GM19397 (cell line): ENCODE measurements around the gene PGM1.

Experiments used
- ATAC-seq: cut with Tn5 transposase; IDR thresholded peaks from one replicate; pipeline ENCODE4 v1.9.1; 2021; ENCODE audit warnings: mild to moderate bottlenecking, moderate library complexity; ENCODE audit not compliant: unreplicated experiment

PGM1 gene

DNA sequence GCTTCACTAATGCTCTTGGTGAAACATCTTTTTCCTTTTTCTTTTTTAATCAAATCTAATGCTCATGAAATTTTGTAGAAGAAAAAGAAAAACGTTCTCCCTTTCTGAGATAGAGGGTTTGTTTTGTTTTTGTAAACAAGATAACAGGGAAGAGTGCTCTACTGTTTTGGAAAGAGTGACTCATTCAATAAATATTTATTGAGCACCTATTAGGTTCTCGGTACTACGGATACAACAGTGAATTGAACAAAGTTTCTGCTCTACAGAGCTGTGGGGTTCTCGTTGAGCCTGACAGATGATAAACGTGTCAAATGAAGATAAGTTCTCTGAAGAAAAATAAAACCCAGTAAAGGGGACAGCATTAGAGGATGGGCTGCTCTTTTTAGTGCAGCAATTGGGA lies 7.0 kb downstream of the PGM1 start:
- ATAC-seq = no peak

GRCh38 chr1:63601061-63601460 lies 7.8 kb downstream of the PGM1 start:
- no peak for ATAC-seq

GRCh38 chr1:63601463-63601862 lies 8.3 kb downstream of the PGM1 start:
- ATAC-seq = no peak

- no peak for ATAC-seq
Observed at GRCh38 chr1:63601912-63602311, 8.7 kb downstream of the PGM1 start.

DNA sequence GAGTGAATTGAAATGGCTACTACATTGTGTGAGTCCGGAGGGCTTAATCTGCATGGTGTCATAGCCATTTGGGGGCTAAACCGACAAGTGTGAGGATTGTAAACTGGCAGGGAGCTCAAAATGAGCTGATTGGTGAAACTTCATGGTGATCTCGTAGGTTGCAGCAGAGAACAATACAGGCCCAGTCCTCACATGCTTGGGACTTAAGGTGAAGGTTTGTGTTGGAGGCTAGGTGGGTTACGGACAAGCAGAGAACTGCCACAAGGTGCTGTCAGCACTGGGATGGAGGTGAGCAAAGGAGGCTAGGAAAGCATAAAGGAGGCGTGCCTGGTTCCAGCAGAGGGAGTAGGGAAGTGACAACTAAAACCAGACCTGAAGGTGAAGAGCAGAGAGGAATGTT lies 9.4 kb downstream of the PGM1 start:
- no peak for ATAC-seq

- no peak for ATAC-seq
Observed at GRCh38 chr1:63603810-63604209, 10.6 kb downstream of the PGM1 start.

- ATAC-seq = no peak
Observed at GRCh38 chr1:63607322-63607721, 14.1 kb downstream of the PGM1 start.

- no peak for ATAC-seq
Observed at GRCh38 chr1:63611231-63611630, 18.0 kb downstream of the PGM1 start.

- no peak for ATAC-seq
Observed at GRCh38 chr1:63612564-63612963, 19.4 kb downstream of the PGM1 start.

GRCh38 chr1:63612971-63613370 lies 19.8 kb downstream of the PGM1 start:
- ATAC-seq = no peak

GRCh38 chr1:63615768-63616420 lies 22.7 kb downstream of the PGM1 start:
- peak; percentile 59 for ATAC-seq

GRCh38 chr1:63617450-63617849 lies 24.2 kb downstream of the PGM1 start:
- ATAC-seq = no peak

- ATAC-seq = no peak
Observed at GRCh38 chr1:63618011-63618410, 24.8 kb downstream of the PGM1 start.

DNA sequence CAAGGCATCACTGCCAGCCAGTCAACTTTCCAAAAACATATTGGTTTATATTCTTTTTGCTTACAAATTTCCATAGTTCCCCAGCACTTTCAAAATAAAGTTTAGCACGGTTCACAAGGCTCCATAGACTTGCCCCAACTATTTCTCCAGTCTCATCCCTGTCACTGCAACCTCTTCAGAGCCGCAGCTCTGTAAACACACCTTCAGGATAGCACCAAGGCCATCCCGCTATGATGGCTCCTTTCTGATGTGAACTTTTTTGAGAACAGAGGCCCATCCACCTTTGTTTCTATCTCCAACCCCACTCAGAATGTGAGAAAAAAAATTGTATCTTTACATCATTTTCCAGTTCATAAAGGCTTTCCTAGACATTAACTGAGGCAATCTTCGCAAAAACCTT lies 26.3 kb downstream of the PGM1 start:
- no peak for ATAC-seq

DNA sequence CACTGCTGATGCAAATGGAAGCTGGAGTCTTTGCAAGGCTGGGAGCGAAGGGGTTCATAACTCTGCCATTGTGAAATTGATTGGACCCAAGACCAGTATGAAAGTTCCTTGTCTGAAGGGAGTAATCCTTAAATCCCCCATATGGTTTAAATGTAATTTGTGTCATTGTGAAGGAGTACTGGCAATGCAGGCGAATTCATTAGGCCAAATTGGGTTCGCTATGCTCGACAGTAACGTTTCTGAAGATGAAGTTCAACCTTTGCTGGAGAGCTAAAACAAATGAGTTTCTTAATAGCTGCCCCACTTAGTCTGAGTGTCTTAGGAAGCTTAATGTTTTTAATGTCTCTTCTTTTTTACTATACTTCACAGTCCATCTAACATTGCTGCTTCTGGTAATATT lies 27.5 kb downstream of the PGM1 start:
- no peak for ATAC-seq

GRCh38 chr1:63621075-63621474 lies 27.9 kb downstream of the PGM1 start:
- no peak for ATAC-seq

DNA sequence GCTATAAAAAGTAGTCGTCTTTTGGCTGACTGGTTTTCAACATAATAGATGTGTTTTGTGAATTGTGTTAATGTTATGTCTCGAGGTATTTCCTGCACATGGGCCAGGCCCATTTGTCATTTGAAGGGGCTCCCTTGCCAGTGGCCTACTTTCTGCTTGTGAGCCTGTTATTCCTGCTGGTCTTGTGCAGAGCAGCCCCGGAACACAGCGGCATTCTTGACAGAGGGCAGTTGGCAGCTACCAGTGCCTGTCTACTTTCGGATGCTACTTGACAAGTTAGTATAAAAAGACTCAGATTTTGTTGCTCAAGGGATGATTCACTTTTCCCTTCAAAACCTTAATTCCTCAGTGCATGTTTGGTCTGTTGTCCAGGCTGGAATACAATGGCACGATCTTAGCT lies 28.5 kb downstream of the PGM1 start:
- no peak for ATAC-seq

- no peak for ATAC-seq
Observed at GRCh38 chr1:63622849-63623566, 29.8 kb downstream of the PGM1 start.

DNA sequence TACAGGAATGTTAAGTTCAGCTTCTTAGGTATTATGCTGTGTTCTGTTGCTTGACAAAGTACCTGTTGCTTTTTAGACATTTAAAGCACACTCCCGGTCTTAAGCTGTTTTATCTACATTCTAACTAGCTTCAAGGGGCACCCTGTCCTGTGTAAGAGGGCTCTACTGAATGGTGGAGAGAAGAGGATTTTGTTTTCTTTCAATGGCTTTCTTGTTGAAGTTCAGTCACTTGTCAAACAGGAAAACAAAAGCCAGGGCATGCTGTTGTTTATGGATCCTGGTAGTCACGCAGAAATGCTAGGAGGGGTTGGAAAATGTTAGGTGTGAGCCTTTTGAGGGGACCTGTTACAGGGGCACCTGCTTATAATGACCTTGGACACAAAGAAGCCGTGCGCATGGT lies 30.7 kb downstream of the PGM1 start:
- no peak for ATAC-seq

GRCh38 chr1:63624911-63625310 lies 31.7 kb downstream of the PGM1 start:
- no peak for ATAC-seq

DNA sequence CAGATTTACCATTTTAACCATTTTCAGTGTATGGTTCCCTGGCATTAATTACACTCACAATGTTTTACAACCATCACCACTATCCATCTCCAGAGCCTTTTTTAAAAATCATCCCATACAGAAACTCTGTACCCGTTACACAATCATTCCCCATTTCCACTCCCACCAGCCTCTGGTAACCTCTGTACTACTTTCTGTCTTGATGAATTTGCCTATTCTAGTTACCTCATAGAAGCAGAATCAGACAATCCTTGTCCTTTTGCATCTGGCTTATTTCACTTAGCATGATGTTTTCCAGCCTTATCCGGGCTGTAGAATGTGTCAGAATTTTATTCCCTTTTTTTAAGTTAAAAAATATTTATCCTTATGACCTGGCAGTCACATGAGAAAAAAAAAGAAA lies 33.0 kb downstream of the PGM1 start:
- ATAC-seq = no peak

DNA sequence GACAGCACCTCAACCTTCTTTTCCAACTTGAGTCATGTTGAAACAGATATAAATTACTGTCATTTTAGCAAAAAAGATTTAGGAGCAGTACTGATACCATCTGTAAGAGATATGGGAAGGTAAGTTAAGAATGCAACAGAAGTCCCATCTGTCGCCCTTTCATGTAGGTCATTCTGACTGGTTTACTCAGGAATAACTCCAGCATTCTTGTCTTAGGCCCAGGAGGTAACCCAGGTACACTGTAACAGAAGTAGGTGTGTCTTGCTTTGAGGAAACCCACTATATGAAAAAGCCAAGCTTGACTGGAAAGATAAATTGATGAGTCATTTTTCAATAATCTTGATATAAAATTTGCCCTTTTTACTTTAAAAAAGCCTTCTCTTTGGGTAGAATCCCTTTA lies 35.4 kb downstream of the PGM1 start:
- ATAC-seq = no peak

GRCh38 chr1:63630238-63630637 lies 37.0 kb downstream of the PGM1 start:
- ATAC-seq = no peak
